ENCODE measurements around the gene SSR1.
A peak's percentile ranks its signal among the peaks of the same experiment; 100 is the strongest.
"Not testable (repeated sequence)": the region's sequence is repeated elsewhere in the genome, so short reads cannot be mapped to it uniquely, and the experiment has no call there.

Gene SSR1

DNA sequence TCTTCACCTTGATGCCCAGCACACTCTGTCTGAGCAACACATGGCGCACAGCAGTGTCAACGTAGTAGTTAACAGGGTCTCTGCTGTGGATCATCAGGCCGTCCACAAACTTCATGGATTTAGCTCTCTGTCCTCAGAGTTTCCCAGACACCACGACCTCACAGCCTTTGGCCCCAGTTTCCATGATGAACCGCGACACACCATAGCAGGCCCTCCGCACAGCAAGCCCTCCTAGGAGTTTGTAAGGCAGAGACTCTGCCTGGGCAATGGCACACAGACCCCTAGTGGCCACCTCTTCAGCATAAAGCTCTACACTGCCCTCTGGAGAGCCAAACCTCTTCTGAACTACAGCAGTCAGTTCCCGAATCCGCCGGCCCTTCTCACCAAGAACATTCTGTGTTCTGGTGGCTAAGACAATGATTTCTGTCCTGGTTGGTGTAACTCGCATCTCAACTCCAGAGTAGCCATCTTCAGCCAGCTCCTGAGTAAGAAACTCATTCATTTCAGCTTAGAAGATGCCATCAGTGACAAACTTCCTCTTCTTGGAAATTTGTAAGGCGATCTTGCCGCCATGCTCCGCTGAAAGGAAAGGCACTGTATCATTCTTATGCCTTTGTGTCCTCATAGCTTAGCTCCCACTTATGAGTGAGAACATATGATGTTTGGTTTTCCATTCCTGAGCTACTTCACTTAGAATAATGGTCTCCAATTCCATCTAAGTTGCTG, 26.2 kb upstream of the SSR1 start:
- peak; percentile 19 to 28 for DNase-seq (ENCODE audit: low read depth in 2 of 2)
- peak; percentile 47 for TF ChIP-seq CTCF (IDR thresholded peaks at IDR 0.05; ENCODE audit: low read depth, low read length)
- not testable (repeated sequence) for H3K4me3 ChIP-seq (replicated peaks in 1 of 2; ENCODE audit: low read depth in 2 of 2, low read length in 2 of 2)

DNA sequence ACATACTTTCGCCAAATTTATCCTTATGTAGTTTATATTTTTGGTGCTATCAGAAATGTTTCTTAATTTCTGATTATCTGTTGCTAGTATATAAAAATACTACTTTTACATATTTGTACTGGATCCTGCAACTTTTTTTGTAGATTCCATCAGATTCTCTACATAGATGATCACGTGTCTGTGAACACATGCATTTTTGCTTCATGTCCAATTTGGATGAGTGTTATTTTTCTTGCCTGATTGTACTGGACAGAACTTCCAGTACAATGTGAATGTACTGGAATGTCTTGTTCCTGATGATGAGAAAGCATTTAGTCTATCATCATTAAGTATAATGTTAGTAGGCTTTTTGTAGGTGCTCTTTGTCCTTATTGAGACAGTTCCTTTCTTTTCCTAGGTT, 25.0 kb upstream of the SSR1 start:
- TF ChIP-seq CTCF (IDR thresholded peaks at IDR 0.05; ENCODE audit: low read depth, low read length), result no peak
- no peak overlapping the region for H3K4me3 ChIP-seq (replicated peaks in 1 of 2; ENCODE audit: low read depth in 2 of 2, low read length in 2 of 2)
- DNase-seq (ENCODE audit: low read depth in 2 of 2), result peak in 1 of 2 donors; percentile 20

GRCh38 chr6:7335519-7335918, 22.5 kb upstream of the SSR1 start:
- no peak for TF ChIP-seq CTCF (IDR thresholded peaks at IDR 0.05; ENCODE audit: low read depth, low read length)
- no peak for DNase-seq (ENCODE audit: low read depth in 2 of 2)
- no peak overlapping the region for H3K4me3 ChIP-seq (replicated peaks in 1 of 2; ENCODE audit: low read depth in 2 of 2, low read length in 2 of 2)

GRCh38 chr6:7334685-7335084, 21.7 kb upstream of the SSR1 start:
- no peak overlapping the region for H3K4me3 ChIP-seq (replicated peaks in 1 of 2; ENCODE audit: low read depth in 2 of 2, low read length in 2 of 2)
- TF ChIP-seq CTCF (IDR thresholded peaks at IDR 0.05; ENCODE audit: low read depth, low read length), result no peak
- DNase-seq (ENCODE audit: low read depth in 2 of 2), result no peak

GRCh38 chr6:7332090-7332745, 19.2 kb upstream of the SSR1 start:
- no peak overlapping the region for H3K4me3 ChIP-seq (replicated peaks in 1 of 2; ENCODE audit: low read depth in 2 of 2, low read length in 2 of 2)
- DNase-seq (ENCODE audit: low read depth in 2 of 2), result no peak
- TF ChIP-seq CTCF (IDR thresholded peaks at IDR 0.05; ENCODE audit: low read depth, low read length), result no peak

- no peak for DNase-seq (ENCODE audit: low read depth in 2 of 2)
- H3K4me3 ChIP-seq (replicated peaks in 1 of 2; ENCODE audit: low read depth in 2 of 2, low read length in 2 of 2), result no peak overlapping the region
- no peak for TF ChIP-seq CTCF (IDR thresholded peaks at IDR 0.05; ENCODE audit: low read depth, low read length)
Observed at GRCh38 chr6:7331452-7331851, 18.5 kb upstream of the SSR1 start.
